ENCODE results near the gene DOCK7. TPM values are rescaled to one million over a fixed set of nuclear protein-coding genes. Genes with fewer than 3 reads are reported as not detected.

The DOCK7 gene
- polyA plus RNA-seq, 3 donors: 2.9 to 3.7 (median 3.5) TPM

DNA sequence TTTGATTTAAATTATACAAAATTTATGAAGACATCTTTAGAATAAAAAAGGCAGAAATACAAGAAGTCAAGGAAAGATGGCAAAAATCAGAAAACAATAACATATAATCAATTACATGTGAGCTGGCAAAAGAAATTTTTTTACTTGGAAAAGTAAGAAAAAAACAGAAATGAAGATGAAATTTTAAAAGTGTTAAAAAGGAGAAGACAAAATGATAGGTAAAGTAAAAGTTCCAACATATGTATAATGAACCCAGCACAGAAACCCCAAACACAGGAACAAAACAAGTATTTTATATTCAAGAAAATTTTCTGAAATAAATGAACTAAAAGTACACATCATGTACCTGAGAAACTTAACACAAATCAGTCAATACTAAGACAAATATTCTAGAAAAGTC, 188.0 kb downstream of the DOCK7 start:
- H3K4me3 ChIP-seq (replicated peaks in 1 of 3; ENCODE audit: low read depth in 2 of 3, low read length in 3 of 3): no peak overlapping the region
- no peak overlapping the region for H3K27ac ChIP-seq (ENCODE audit: low read depth in 1 of 2, low read length in 2 of 2)
- no peak overlapping the region for H2AFZ ChIP-seq (ENCODE audit: insufficient read depth, low read depth, low read length, poor library complexity, severe bottlenecking)
- TF ChIP-seq, protein P1, sequence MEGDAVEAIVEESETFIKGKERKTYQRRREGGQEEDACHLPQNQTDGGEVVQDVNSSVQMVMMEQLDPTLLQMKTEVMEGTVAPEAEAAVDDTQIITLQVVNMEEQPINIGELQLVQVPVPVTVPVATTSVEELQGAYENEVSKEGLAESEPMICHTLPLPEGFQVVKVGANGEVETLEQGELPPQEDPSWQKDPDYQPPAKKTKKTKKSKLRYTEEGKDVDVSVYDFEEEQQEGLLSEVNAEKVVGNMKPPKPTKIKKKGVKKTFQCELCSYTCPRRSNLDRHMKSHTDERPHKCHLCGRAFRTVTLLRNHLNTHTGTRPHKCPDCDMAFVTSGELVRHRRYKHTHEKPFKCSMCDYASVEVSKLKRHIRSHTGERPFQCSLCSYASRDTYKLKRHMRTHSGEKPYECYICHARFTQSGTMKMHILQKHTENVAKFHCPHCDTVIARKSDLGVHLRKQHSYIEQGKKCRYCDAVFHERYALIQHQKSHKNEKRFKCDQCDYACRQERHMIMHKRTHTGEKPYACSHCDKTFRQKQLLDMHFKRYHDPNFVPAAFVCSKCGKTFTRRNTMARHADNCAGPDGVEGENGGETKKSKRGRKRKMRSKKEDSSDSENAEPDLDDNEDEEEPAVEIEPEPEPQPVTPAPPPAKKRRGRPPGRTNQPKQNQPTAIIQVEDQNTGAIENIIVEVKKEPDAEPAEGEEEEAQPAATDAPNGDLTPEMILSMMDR (IDR thresholded peaks at IDR 0.05): no peak
- no peak overlapping the region for H3K4me3 Mint-ChIP-seq
- no peak for DNase-seq
- H3K27me3 ChIP-seq (ENCODE audit: control insufficient read depth in 2 of 2, insufficient read depth in 2 of 2, low read length in 2 of 2): no peaks in the 10 kb centered on the region
- no peaks in the 10 kb centered on the region for H3K4me1 ChIP-seq (ENCODE audit: control insufficient read depth in 1 of 2, insufficient read depth in 2 of 2, low read length in 2 of 2)
- no peaks in the 10 kb centered on the region for H3K36me3 ChIP-seq (replicated peaks in 1 of 2; ENCODE audit: control insufficient read depth in 1 of 2, insufficient read depth in 2 of 2, low read length in 2 of 2)
- no peak overlapping the region for H3K9ac ChIP-seq (ENCODE audit: insufficient read depth, low read length, poor library complexity, severe bottlenecking)
- H4K20me1 ChIP-seq (ENCODE audit: insufficient read depth, low read length): no peaks in the 10 kb centered on the region
- H3K9me3 ChIP-seq (replicated peaks in 1 of 2; ENCODE audit: control insufficient read depth in 1 of 2, insufficient read depth in 1 of 2, low read length in 2 of 2): no peaks in the 10 kb centered on the region
- H3K36me3 Mint-ChIP-seq: peaks cover 2 to 11% of the 10 kb centered on the region in 2 donors
- H3K27me3 Mint-ChIP-seq (ENCODE audit: low read depth in 3 of 3): no peaks in the 10 kb centered on the region
- H3K4me2 ChIP-seq (replicated peaks; ENCODE audit: extremely low read depth, low read length, poor library complexity, severe bottlenecking): no peak overlapping the region
- H3K9me3 Mint-ChIP-seq: no peaks in the 10 kb centered on the region
- no peaks in the 10 kb centered on the region for H3K79me2 ChIP-seq (ENCODE audit: insufficient read depth, low read length)
- no peak overlapping the region for H3K27ac Mint-ChIP-seq
- intact Hi-C loops (cut with micrococcal nuclease): loop anchor here in 1 of 2 donors (10.0 kb wide), 1 partner anchor 245 kb away; no protein-coding TSS in a partner anchor
- no peaks in the 10 kb centered on the region for H3K4me1 Mint-ChIP-seq

DNA sequence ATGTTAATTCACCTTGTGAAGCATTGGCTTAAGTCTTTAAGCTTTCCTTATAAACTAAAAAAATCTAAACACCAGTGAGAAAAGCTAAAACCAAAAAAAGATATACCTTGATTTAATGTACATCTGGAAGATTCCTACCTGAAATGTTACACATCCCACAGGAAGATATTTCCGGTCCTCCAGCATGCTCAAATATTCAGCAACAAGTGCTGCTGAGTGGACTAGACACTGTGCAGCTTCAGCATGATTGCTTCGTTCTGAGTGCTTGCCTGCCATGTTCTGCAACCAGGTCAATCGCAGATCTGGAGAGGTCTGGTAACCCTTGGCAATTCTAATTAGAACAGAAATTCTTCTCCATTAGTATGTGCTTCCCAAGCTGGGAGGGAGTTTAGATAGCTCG, 194.0 kb downstream of the DOCK7 start:
- Mint-ChIP-seq H3K4me3 (no peak overlapping the region), H3K27me3 (ENCODE audit: low read depth in 3 of 3) (no peaks in the 10 kb centered on the region), H3K36me3 (peaks cover 14 to 24% of the 10 kb centered on the region in 2 donors), H3K9me3 (no peaks in the 10 kb centered on the region), H3K4me1 (no peaks in the 10 kb centered on the region), H3K27ac (no peak overlapping the region)
- intact Hi-C loops (cut with micrococcal nuclease): no loop called here
- Histone ChIP-seq H3K27me3 (ENCODE audit: control insufficient read depth in 2 of 2, insufficient read depth in 2 of 2, low read length in 2 of 2) (no peaks in the 10 kb centered on the region), H3K4me1 (ENCODE audit: control insufficient read depth in 1 of 2, insufficient read depth in 2 of 2, low read length in 2 of 2) (no peaks in the 10 kb centered on the region), H3K9me3 (replicated peaks in 1 of 2; ENCODE audit: control insufficient read depth in 1 of 2, insufficient read depth in 1 of 2, low read length in 2 of 2) (no peaks in the 10 kb centered on the region), H4K20me1 (ENCODE audit: insufficient read depth, low read length) (no peaks in the 10 kb centered on the region), H3K27ac (ENCODE audit: low read depth in 1 of 2, low read length in 2 of 2) (no peak overlapping the region), H3K79me2 (ENCODE audit: insufficient read depth, low read length) (no peaks in the 10 kb centered on the region), H2AFZ (ENCODE audit: insufficient read depth, low read depth, low read length, poor library complexity, severe bottlenecking) (no peak overlapping the region), H3K36me3 (replicated peaks in 1 of 2; ENCODE audit: control insufficient read depth in 1 of 2, insufficient read depth in 2 of 2, low read length in 2 of 2) (peaks cover 6 to 35% of the 10 kb centered on the region in 2 donors), H3K4me3 (replicated peaks in 1 of 3; ENCODE audit: low read depth in 2 of 3, low read length in 3 of 3) (no peak overlapping the region), H3K9ac (ENCODE audit: insufficient read depth, low read length, poor library complexity, severe bottlenecking) (no peak overlapping the region), H3K4me2 (replicated peaks; ENCODE audit: extremely low read depth, low read length, poor library complexity, severe bottlenecking) (no peak overlapping the region)
- no peak for DNase-seq
- TF ChIP-seq, protein P1 (IDR thresholded peaks at IDR 0.05): no peak
- WGBS (ENCODE audit: insufficient coverage): 87% methylated on average over 2 of the region's 4 CpGs

All from CD14-positive monocyte (primary cell).